ENCODE results near the gene IGFBP3.

DNA sequence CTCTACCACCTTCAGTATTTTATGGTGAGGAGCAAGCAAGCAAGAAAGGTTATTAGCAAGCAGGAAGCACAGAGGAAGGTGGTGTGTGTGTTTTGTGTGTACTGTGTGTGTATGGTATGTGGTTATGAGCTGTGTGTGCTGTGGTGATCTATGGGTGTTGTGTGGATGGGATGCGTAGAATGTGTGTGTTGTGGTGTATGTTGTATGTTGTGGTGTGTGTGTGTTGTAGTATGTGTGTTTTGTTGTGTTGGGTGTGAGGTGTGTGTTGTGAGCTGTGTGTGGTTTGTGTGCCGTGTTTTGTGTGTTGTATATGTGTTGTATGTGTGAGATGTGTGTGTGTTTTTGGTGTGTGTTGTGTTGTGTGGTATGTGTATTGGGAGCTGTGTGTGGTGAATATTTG lies 16.8 kb upstream of the IGFBP3 start:
- TF ChIP-seq EZH2phosphoT487 (IDR thresholded peaks at IDR 0.05): no peak
- TF ChIP-seq, protein P1, sequence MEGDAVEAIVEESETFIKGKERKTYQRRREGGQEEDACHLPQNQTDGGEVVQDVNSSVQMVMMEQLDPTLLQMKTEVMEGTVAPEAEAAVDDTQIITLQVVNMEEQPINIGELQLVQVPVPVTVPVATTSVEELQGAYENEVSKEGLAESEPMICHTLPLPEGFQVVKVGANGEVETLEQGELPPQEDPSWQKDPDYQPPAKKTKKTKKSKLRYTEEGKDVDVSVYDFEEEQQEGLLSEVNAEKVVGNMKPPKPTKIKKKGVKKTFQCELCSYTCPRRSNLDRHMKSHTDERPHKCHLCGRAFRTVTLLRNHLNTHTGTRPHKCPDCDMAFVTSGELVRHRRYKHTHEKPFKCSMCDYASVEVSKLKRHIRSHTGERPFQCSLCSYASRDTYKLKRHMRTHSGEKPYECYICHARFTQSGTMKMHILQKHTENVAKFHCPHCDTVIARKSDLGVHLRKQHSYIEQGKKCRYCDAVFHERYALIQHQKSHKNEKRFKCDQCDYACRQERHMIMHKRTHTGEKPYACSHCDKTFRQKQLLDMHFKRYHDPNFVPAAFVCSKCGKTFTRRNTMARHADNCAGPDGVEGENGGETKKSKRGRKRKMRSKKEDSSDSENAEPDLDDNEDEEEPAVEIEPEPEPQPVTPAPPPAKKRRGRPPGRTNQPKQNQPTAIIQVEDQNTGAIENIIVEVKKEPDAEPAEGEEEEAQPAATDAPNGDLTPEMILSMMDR (IDR thresholded peaks at IDR 0.05): no peak
